Stimulated activated CD4-positive, alpha-beta T cell treated with anti-CD3 and anti-CD28 coated beads, Interleukin-12 subunit alpha, Interleukin-12 subunit beta, amount 100 ng/mL, for 48 hours (primary cell): ENCODE measurements around the gene MCOLN1.
"Not testable (repeated sequence)": the region's sequence is repeated elsewhere in the genome, so short reads cannot be mapped to it uniquely, and the experiment has no call there.

Experiments
- DNase-seq, 3 donors: peaks; one replicate each; pipeline ENCODE4 v3.0.0-alpha.2; 2020; ENCODE audit warnings: low read depth in 2 of 3, low spot score in 1 of 3

Gene MCOLN1

DNA sequence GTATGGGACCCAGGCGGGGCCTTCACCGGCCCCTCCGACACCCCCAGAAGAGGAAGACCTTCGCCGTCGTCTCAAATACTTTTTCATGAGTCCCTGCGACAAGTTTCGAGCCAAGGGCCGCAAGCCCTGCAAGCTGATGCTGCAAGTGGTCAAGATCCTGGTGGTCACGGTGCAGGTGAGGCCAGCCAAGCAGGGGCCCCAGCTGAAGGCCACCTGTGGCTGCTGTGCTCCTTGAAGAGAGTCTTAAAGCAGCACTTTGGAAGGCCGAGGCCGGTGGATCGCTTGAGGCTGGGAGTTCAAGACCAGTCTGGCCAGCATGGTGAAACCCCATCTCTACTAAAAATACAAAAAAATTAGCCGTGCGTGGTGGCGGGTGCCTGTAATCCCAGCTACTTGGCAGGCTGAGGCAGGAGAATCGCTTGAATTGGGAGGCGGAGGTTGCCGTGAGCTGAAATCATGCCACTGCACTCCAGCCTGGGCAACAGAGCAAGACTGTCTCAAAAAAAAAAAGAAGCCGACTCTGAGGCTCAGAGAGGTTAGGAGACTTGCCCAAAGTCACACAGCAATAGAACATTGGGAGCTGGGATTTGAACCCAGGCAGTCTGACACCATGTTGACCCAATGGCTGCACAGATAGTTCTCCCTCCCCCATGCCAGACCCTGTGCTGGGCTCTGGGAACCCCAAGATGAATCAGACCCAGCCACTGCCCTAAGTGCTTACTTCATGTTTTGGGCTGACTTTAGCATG, 2.7 kb downstream of the MCOLN1 start:
- no peak for DNase-seq

DNA sequence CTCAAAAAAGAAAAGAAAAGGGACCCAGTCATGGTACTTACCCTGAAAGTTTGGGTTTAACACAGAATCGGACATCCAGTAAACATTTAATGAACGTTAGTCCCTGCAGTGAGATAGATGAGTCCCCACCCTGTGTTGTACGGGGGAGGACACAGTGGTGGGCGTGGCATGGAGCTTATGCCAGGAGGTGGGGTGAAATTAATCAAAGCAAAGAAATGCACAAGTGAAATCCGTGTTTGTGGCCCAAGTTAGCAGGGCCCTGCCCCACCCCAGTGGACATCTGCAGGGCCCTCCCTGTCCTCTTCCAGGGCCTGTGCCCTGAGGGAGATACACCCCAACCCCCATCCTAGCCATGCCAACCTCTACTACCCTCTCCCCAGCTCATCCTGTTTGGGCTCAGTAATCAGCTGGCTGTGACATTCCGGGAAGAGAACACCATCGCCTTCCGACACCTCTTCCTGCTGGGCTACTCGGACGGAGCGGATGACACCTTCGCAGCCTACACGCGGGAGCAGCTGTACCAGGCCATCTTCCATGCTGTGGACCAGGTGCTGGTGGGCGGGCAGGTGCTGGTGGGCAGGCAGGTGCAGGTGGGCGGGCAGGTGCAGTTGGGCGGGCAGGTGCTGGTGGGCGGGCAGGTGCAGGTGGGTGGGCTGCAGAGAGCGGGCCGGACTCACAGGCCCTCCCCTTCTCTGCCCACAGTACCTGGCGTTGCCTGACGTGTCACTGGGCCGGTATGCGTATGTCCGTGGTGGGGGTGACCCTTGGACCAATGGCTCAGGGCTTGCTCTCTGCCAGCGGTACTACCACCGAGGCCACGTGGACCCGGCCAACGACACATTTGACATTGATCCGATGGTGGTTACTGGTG, 3.9 kb downstream of the MCOLN1 start:
- DNase-seq = no peak

DNA sequence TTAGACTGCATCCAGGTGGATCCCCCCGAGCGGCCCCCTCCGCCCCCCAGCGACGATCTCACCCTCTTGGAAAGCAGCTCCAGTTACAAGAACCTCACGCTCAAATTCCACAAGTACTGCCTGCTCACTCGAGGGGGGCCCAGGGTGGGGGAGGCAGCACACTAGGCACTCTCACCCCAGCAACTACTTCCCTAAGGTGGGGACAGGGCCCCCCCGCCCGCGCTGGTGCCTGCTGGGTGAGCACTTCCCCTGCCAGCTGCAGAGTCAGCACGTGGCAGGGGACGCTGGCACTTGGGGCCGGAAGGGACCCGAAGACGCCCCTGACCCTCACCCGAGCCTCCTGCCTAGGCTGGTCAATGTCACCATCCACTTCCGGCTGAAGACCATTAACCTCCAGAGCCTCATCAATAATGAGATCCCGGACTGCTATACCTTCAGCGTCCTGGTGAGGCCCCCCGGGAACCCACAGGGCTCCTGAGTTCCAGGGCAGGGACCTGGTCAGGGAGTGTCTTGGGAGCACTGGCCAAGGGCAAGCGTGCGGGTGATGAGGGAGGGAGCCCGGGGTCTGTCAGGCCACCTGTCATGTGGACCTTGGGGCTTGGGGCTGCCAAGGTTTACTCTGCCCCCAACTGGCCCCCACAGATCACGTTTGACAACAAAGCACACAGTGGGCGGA, 5.2 kb downstream of the MCOLN1 start:
- no peak for DNase-seq

DNA sequence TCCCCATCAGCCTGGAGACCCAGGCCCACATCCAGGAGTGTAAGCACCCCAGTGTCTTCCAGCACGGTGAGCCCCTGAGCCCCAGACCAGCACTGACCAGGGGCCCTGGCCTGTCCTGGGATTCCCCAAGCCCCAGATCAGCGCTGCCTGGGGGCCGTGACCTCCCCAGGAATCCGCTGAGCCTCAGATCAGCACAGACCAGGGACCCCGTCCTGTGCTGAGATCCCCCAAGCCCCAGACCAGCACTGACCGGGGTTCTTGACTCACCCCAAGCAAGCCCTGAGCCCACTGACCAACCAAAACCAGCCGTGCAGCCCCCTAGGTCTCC, 5.7 kb downstream of the MCOLN1 start:
- DNase-seq = no peak

DNA sequence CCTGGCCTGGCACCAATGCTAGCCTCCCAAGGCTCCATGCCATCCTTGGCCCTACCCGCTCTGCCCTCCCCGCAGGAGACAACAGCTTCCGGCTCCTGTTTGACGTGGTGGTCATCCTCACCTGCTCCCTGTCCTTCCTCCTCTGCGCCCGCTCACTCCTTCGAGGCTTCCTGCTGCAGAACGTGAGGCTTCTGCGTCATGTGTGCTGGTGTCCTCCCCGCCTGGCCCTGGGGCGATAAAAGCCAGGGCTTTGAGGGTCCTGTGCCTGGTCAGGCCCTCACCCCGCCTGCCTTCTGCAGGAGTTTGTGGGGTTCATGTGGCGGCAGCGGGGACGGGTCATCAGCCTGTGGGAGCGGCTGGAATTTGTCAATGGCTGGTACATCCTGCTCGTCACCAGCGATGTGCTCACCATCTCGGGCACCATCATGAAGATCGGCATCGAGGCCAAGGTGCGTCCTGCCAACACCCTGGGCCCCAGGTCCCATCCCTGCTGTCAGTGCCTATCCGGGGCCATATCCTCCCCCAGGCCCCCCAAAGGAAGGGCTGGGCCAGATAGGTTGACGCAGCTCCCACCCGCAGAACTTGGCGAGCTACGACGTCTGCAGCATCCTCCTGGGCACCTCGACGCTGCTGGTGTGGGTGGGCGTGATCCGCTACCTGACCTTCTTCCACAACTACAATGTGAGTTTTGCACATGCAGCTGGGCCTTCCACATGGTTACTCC, 6.3 kb downstream of the MCOLN1 start:
- no peak for DNase-seq

DNA sequence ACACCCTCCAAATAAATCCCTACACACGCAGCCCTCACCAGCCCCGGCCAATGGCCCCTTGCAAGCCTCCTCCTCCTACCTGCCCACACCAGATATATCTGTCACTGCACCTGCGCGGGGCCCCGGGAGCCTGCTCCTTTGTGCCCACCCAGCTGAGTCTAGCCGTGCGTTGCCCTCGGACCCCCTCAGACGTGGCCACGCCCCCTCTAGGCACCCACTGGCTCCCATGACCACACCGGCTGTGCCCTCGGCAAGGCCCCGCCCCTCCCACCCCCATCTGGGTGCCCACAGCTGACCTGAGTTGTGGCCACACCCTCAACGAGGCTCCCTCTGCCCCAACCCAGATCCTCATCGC, 6.8 kb downstream of the MCOLN1 start:
- DNase-seq = no peak

DNA sequence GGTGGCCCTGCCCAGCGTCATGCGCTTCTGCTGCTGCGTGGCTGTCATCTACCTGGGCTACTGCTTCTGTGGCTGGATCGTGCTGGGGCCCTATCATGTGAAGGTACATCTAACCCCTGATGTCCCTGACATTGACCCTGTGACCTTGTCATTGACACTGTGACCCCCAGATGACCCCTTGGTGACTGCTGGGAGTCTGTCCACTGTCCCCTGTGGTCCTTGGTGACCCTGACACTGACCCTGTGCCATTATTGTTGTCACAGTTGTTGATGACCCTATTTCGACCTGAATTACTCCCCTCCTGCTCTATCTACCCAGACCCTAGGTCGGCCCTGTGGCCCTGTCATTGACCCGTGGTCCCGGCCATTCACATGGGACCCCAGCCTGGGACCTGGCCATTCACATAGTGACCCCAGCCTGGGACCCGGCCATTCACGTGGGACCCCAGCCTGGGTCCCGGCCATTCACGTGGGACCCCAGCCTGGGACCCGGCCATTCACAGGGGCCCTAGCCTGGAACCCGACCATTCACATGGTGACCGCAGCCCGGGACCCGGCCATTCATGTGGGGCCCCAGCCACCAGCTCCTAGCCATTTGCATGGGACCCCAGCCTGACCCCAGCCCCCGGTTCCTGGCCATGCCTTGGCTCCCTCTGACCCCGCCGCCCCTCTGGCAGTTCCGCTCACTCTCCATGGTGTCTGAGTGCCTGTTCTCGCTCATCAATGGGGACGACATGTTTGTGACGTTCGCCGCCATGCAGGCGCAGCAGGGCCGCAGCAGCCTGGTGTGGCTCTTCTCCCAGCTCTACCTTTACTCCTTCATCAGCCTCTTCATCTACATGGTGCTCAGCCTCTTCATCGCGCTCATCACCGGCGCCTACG, 7.4 kb downstream of the MCOLN1 start:
- DNase-seq = no peak

DNA sequence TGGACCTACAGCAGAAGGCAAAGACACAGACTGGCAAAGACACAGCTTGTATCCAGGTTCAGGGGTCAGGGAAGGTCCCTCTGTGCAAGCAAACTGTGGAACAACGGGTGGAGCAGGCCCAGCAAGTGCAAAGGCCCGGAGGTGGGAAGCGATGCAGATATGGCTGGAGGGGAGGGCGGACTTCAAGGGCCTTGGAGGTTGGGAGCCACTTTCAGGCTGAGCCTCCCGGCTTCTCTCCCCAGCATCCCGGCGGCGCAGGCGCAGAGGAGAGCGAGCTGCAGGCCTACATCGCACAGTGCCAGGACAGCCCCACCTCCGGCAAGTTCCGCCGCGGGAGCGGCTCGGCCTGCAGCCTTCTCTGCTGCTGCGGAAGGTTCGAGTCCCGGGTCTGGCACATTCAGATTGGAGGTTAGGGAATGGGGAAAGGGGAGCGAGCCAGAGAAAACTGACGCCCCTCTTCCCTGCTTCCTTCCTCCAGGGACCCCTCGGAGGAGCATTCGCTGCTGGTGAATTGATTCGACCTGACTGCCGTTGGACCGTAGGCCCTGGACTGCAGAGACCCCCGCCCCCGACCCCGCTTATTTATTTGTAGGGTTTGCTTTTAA, 11.0 kb downstream of the MCOLN1 start:
- DNase-seq = no peak

DNA sequence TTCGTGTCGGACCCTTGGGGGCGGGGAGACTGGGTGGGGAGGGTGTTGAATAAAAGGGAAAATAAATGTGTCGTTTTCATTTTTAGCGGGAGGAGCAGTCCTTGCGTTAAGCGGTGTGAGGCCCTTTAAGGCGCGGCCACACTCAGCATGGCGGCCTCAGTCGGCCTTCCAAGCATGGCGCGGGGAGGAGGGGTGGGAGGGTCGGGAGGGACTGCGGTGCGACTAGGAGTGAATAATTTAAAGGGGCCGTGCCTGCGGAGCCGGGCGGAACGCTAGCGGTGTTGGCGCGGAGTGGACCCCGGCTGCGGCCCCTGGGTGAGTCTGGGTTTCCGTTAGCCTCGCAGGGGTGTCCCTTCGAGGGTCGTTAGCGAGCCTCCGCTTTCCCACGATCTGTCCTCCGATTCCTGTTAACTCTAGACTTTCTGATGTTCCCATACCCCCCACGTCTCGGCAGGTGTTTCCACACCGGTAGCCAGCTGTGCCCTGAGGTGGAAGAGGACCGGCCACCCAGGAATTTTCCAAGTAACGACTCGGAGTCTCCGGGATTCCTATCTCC, 11.6 kb downstream of the MCOLN1 start:
- peak; percentile 70 to 75 (median 71) for DNase-seq

DNA sequence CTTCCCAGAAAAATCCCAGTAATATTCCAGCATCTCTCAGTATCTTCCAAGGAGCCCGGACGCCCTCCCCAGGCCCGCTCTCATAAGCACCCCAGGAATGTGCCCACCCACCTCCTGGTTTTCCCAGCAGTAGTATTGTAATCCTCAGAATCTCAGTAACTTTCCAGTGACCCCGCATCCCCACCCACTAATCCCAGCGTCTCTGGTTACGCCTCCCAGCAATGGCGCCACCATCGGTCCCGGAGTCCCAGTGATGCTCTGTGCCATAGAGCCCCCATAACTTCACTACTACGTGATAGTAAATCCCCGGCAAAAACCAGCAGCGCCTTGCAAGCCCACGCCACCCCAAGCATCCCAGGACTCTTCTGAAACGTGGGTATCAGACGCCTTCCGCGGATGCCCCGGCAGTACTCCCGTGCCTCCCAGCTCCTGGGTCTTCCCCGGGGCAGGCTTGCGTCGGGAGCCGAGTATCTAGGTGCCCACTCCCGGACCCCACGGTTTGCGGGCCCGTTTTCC, 12.2 kb downstream of the MCOLN1 start:
- peak in 2 of 3 donors; percentile 16 to 44 for DNase-seq

DNA sequence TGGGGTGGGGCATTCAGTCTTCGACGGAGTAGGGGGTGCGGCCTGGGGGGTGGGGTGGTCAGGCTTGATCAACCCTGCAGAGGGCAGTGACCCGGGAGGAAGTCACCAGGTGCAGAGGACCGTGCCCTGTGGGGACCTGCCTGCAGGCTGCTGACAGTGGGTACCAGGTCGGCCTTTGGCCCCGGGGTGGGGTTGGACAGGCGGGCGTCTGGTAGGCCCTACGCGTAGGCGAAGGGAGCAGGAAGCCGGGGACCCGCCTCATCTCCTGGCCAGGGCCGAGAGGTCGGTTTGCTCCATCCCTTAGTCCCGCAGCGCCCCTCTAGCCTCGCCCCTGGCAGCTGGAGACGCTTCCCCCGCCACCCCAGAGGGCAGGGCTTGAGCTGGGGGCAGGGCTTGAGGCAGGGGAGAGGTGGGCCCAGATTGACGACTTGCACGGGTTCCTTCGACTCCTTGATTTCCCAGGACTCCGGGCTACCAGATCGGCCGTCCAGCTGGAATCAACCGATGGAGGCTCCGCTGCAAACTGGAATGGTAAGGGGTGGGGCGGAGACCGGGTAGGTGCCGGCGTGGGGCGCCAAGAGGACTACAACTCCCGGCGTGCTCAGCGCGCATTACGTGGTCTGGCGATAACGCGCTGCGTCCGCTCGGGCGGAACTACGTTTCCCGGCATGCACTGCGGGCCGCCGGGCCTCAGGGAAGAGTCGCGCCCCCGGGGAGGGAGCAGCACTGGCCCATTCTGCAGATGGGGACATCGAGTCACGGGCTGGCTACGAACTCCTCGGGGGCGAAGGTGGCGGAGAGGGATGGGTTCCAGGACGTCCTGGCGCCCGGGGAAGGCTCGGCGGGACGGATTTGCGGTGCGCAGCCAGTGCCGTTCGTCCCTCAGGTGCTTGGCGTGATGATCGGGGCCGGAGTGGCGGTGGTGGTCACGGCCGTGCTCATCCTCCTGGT, 12.9 kb downstream of the MCOLN1 start, which contains the start of gene PNPLA6:
PNPLA6 (plus strand) TSS at position 671 of the 951 bp plus-strand sequence; CDS start at position 743, 72 bp downstream.
- DNase-seq = peak; percentile 87 to 92 (median 89)

DNA sequence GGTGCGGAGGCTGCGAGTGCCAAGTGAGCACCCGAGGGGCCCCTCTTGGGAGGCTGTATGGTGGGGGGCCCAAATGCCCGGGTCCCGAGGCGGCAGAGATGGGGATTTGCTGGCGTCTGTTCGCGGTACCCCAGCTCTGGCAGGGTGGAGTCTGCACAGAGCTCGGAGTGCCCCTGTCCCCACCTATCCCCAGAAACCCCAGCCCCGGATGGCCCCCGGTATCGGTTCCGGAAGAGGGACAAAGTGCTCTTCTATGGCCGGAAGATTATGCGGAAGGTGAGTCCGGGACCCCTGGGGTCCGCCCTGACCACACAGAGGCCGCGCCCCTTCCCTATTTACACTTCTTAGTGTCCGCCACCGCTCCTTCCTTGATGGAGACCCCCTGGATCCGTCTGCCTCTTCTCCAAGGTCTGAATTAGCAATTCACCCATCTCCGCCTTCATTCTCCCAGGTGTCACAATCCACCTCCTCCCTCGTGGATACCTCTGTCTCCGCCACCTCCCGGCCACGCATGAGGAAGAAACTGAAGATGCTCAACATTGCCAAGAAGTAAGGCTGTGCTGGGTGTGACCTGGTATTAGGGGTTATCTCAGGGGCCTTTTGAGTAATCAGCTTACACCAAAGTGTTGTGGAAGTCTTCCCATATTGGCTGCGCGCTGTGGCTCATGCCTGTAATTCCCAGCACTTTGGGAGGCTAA, 13.7 kb downstream of the MCOLN1 start:
- DNase-seq = no peak

DNA sequence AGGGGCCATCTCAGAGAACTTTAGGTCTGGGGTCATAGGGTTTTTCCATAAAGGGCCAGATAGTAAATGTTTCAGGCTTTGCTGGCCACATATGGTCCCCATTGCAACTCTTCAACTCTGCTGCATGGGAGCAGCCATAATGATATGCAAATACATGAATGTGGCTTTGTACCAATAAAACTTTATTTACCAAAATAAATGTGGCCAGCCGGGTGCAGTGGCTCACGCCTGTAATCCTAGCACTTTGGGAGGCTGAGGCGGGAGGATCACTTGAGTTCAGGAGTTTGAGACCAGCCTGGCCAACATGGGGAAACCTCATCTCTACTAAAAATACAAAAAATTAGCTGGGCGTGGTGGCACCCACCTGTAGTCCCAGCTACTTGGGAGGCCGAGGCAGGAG, 16.6 kb downstream of the MCOLN1 start:
- DNase-seq = not testable (repeated sequence)

DNA sequence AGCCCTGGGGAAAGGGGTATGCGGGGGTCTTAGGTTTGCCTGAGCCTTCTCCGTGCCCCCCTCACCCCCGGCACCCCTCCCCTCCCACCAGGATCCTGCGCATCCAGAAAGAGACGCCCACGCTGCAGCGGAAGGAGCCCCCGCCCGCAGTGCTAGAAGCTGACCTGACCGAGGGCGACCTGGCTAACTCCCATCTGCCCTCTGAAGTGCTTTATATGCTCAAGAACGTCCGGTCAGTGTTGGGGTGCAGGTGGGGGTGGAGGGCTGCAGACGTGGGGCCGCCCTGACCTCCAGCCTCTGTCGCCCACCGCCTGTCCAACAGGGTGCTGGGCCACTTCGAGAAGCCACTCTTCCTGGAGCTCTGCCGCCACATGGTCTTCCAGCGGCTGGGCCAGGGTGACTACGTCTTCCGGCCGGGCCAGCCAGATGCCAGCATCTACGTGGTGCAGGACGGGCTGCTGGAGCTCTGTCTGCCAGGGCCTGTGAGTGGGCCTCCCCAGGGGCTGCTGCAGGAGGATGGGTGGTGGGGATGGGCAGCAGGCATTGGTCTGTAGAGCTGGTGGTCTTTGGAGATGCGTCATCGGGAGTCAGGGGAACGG, 17.5 kb downstream of the MCOLN1 start:
- DNase-seq = no peak

DNA sequence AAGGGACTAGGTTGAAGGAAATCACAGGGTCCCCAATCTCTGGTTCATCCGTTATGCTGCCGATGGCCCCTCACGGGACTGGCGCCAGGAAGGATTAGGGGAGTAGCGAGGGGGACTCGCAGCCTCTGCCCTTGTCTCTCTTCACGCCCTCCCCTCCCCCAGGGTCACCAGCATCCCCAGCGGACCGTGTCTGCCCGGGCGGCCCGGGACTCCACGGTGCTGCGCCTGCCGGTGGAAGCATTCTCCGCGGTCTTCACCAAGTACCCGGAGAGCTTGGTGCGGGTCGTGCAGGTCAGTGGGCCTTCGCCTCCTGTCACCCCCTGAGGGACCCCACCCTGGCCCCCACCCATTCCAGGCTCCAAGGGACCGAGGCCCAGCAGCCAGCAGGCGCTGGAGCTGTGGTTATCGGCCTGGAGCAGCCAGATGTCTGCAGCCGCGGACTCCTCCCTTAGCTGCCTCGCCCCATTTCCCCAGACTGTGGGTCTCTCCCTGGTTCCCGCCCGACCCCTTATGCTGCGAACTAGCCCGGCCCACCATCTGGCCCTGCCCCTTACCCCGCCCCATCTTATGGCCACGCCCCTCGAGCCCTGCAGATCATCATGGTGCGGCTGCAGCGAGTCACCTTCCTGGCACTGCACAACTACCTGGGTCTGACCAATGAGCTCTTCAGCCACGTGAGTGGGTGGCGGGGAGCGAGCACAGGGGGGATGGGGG, 18.5 kb downstream of the MCOLN1 start:
- DNase-seq = peak in 2 of 3 donors; percentile 28 to 39

DNA sequence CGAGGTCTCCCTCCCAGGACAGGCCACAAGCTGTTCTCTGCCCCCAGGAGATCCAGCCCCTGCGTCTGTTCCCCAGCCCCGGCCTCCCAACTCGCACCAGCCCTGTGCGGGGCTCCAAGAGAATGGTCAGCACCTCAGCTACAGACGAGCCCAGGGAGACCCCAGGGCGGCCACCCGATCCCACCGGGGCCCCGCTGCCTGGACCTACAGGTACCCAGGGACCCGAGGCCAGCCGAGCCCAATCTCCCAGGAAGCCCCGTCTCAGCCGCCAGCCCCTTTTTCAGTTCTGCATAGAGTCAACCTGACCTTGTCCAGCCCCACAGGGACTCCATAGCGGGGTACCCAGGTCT, 19.0 kb downstream of the MCOLN1 start:
- DNase-seq = no peak
